Ovary (tissue), 3 donors: ENCODE results near the gene PSIP1.

Experiments used
- CTCF ChIP-seq, 3 donors: fragments of 450-650 bp in 2 of 3; fragments of 200-600 bp in 1 of 3; IDR thresholded peaks; one replicate each; pipeline versions ENCODE4 v1.5.1 to v1.8.0; 2016 to 2022; ENCODE audit warnings: antibody characterized with exemption in 3 of 3, mild to moderate bottlenecking in 1 of 3
- EP300 ChIP-seq: sonication (generic); formaldehyde crosslinking; IDR thresholded peaks from one replicate; pipeline ENCODE4 v1.6.1; 2017; ENCODE audit warnings: antibody characterized with exemption
- POLR2A ChIP-seq: fragments of 450-650 bp; IDR thresholded peaks from one replicate; pipeline ENCODE4 v1.6.1; 2017; ENCODE audit warnings: antibody characterized with exemption, mild to moderate bottlenecking, moderate library complexity
- donor health status: DM: no; HTN: no; CAD: no.

DNA sequence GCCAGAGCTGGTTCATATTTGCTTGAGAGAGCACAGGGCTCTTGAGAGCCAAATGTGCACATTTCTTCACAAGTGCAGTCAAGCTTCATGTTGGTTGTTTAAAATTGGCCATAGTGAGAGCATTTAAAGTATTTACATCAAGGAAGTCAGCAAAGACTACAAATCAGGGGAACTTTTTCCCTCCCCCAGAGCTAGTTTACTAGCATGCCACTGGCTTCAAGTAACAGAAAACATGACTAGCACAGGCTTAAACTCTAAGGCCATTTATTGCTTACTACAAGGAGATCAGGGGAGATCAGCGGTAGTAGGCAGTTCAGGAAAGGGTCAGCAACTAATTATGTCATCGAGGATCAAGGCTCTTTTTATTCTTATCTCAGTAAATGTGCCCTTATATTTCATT lies 31.1 kb upstream of the PSIP1 start:
- TF ChIP-seq CTCF (IDR thresholded peaks at IDR 0.05): no peak
- TF ChIP-seq EP300: no peak
- no peak for TF ChIP-seq POLR2A
